ENCODE data around the gene IKZF1. TPM values are rescaled to one million over a fixed set of nuclear protein-coding genes. Genes with fewer than 3 reads are reported as not detected.

IKZF1 gene
- total and polyA plus RNA-seq, 2 donors (not counting 1 experiment from before 2014, with no cell fraction given) = 0.01 TPM; not detected in 1

DNA sequence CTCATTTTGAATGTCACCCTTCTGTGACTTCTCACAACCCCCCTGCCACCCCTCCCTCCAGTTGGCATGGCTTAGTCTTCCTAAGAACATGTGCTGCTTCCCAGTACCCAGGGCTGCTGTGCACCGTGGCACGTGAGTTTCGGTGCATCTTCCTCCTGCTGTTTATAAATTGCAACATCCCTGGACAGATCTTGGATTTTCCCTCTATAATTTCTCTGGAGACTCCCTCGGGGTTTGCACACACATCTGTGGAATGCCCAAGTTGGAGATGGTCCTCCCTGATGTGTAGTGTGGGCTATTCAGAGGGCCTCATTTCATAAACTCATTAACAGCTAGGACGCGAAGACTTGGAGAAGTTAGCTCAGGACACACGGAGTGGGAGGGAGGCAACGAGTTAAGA lies 52.9 kb downstream of the IKZF1 start:
- Histone ChIP-seq H3K9me3 (ENCODE audit: control insufficient read depth, insufficient read depth, low read depth, low read length) (no peaks in the 10 kb centered on the region), H3K4me3 (replicated peaks in 1 of 4; ENCODE audit: control extremely low read depth in 1 of 4, insufficient read depth in 1 of 4, low read depth in 3 of 4, low read length in 4 of 4) (no peak overlapping the region), H4K20me1 (ENCODE audit: control insufficient read depth, extremely low read depth, insufficient read depth, low read length) (no peaks in the 10 kb centered on the region), H3K4me1 (ENCODE audit: control insufficient read depth, extremely low read depth, insufficient read depth, low read length) (no peaks in the 10 kb centered on the region), H3K4me2 (ENCODE audit: extremely low read depth, insufficient read depth, low read length) (no peak overlapping the region), H3K27me3 (ENCODE audit: control insufficient read depth, insufficient read depth, low read length) (no peaks in the 10 kb centered on the region), H2AFZ (ENCODE audit: low read length) (no peak overlapping the region), H3K9ac (ENCODE audit: insufficient read depth, low read length) (no peak overlapping the region), H3K27ac (ENCODE audit: insufficient read depth, low read length) (no peak overlapping the region), H3K79me2 (ENCODE audit: control insufficient read depth, insufficient read depth, low read length) (no peaks in the 10 kb centered on the region), H3K36me3 (ENCODE audit: control insufficient read depth, insufficient read depth, low read length) (no peaks in the 10 kb centered on the region)
- no peak for DNase-seq (ENCODE audit: low read depth in 2 of 2)
- TF ChIP-seq EZH2 (IDR thresholded peaks at IDR 0.05; ENCODE audit: low read length, missing control alignments) = no peak
- TF ChIP-seq, protein P1, sequence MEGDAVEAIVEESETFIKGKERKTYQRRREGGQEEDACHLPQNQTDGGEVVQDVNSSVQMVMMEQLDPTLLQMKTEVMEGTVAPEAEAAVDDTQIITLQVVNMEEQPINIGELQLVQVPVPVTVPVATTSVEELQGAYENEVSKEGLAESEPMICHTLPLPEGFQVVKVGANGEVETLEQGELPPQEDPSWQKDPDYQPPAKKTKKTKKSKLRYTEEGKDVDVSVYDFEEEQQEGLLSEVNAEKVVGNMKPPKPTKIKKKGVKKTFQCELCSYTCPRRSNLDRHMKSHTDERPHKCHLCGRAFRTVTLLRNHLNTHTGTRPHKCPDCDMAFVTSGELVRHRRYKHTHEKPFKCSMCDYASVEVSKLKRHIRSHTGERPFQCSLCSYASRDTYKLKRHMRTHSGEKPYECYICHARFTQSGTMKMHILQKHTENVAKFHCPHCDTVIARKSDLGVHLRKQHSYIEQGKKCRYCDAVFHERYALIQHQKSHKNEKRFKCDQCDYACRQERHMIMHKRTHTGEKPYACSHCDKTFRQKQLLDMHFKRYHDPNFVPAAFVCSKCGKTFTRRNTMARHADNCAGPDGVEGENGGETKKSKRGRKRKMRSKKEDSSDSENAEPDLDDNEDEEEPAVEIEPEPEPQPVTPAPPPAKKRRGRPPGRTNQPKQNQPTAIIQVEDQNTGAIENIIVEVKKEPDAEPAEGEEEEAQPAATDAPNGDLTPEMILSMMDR (conservative IDR thresholded peaks at IDR 0.05 in 1 of 2, IDR thresholded peaks at IDR 0.05 in 1 of 2; ENCODE audit: low read depth in 1 of 2, low read length in 2 of 2) = no peak

DNA sequence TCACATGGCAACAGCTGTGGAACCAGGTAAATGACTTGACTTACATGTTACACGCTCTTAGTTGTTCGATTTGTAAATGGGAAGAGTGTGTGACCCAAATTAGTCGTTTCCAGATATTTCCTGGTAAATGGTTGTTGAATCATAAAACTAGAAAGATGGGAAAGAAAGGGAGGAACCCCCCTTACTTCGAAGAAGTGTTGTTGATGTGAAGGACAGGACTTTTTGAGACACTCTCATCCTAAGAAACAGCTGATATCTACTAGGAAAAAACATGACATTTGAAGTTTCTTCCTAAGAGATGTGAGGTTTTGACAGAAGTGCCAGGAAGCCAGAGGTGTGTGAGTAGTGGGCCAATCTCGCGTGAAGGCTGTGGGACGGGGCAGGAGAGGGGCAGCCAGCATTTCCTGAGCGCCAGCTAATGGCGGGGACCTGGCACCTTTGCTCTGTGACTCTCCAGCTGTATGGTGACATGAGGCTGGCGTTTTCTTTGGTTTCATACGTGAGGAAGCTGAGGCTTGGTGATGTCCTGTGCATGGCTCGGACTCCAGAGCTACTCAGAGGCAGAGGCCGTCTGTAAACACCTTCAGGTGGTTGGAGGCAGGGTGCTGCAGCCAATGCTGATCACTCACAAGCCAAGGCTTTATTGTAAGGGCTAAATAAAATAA lies 53.7 kb downstream of the IKZF1 start:
- Histone ChIP-seq H2AFZ (ENCODE audit: low read length) (no peak overlapping the region), H3K27me3 (ENCODE audit: control insufficient read depth, insufficient read depth, low read length) (no peaks in the 10 kb centered on the region), H3K36me3 (ENCODE audit: control insufficient read depth, insufficient read depth, low read length) (no peaks in the 10 kb centered on the region), H3K27ac (ENCODE audit: insufficient read depth, low read length) (no peak overlapping the region), H3K9me3 (ENCODE audit: control insufficient read depth, insufficient read depth, low read depth, low read length) (no peaks in the 10 kb centered on the region), H3K9ac (ENCODE audit: insufficient read depth, low read length) (no peak overlapping the region), H3K4me1 (ENCODE audit: control insufficient read depth, extremely low read depth, insufficient read depth, low read length) (no peaks in the 10 kb centered on the region), H3K4me2 (ENCODE audit: extremely low read depth, insufficient read depth, low read length) (no peak overlapping the region), H3K4me3 (replicated peaks in 1 of 4; ENCODE audit: control extremely low read depth in 1 of 4, insufficient read depth in 1 of 4, low read depth in 3 of 4, low read length in 4 of 4) (no peak overlapping the region), H4K20me1 (ENCODE audit: control insufficient read depth, extremely low read depth, insufficient read depth, low read length) (no peaks in the 10 kb centered on the region), H3K79me2 (ENCODE audit: control insufficient read depth, insufficient read depth, low read length) (no peaks in the 10 kb centered on the region)
- no peak for DNase-seq (ENCODE audit: low read depth in 2 of 2)
- TF ChIP-seq EZH2 (IDR thresholded peaks at IDR 0.05; ENCODE audit: low read length, missing control alignments) = no peak
- TF ChIP-seq, protein P1 (conservative IDR thresholded peaks at IDR 0.05 in 1 of 2, IDR thresholded peaks at IDR 0.05 in 1 of 2; ENCODE audit: low read depth in 1 of 2, low read length in 2 of 2) = no peak

DNA sequence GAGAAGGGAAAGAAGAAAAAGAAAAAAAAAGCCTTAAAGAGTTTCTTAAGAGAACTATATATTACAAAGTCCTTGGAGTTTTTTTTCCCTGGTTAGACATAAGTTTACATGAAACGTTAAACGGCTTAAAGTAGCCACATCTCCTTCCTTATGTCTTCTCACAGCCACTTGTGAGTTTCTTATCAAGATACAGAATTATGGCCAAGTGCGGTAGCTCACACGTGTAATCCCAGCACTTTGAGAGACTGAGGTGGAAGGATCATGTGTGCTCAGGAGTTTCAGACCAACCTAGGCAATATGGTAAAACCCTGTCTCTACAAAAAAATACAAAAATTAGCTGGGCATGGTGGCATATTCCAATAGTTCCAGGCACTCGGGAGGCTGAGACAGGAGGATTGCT lies 54.3 kb downstream of the IKZF1 start:
- Histone ChIP-seq H3K9me3 (ENCODE audit: control insufficient read depth, insufficient read depth, low read depth, low read length) (no peaks in the 10 kb centered on the region), H3K4me2 (ENCODE audit: extremely low read depth, insufficient read depth, low read length) (no peak overlapping the region), H3K4me3 (replicated peaks in 1 of 4; ENCODE audit: control extremely low read depth in 1 of 4, insufficient read depth in 1 of 4, low read depth in 3 of 4, low read length in 4 of 4) (no peak overlapping the region), H3K9ac (ENCODE audit: insufficient read depth, low read length) (no peak overlapping the region), H3K4me1 (ENCODE audit: control insufficient read depth, extremely low read depth, insufficient read depth, low read length) (no peaks in the 10 kb centered on the region), H4K20me1 (ENCODE audit: control insufficient read depth, extremely low read depth, insufficient read depth, low read length) (no peaks in the 10 kb centered on the region), H3K36me3 (ENCODE audit: control insufficient read depth, insufficient read depth, low read length) (no peaks in the 10 kb centered on the region), H3K27ac (ENCODE audit: insufficient read depth, low read length) (no peak overlapping the region), H3K79me2 (ENCODE audit: control insufficient read depth, insufficient read depth, low read length) (no peaks in the 10 kb centered on the region), H3K27me3 (ENCODE audit: control insufficient read depth, insufficient read depth, low read length) (no peaks in the 10 kb centered on the region), H2AFZ (ENCODE audit: low read length) (no peak overlapping the region)
- no peak for DNase-seq (ENCODE audit: low read depth in 2 of 2)
- TF ChIP-seq, protein P1 (conservative IDR thresholded peaks at IDR 0.05 in 1 of 2, IDR thresholded peaks at IDR 0.05 in 1 of 2; ENCODE audit: low read depth in 1 of 2, low read length in 2 of 2) = no peak
- TF ChIP-seq EZH2 (IDR thresholded peaks at IDR 0.05; ENCODE audit: low read length, missing control alignments) = no peak
